Left colon (tissue), 2 donors: ENCODE data around the gene GPX6. TPM values are rescaled to one million over a fixed set of nuclear protein-coding genes. Genes with fewer than 3 reads are reported as not detected.
"Not testable (repeated sequence)": the region's sequence is repeated elsewhere in the genome, so short reads cannot be mapped to it uniquely, and the experiment has no call there.

Source experiments
- ATAC-seq: fragments of 200-7000 bp; cut with Tn5 transposase; one replicate; pipeline ENCODE4 v1.9.1; 2020; ENCODE audit warnings: mild to moderate bottlenecking, moderate library complexity
- DNase-seq, 2 donors: peaks; one replicate each; pipeline ENCODE4 v3.0.0-alpha.2; 2020
- intact Hi-C, 2 donors: fragments of 100-400 bp; cut with DNase I in 1 of 2; cut with micrococcal nuclease in 1 of 2; formaldehyde crosslinking; loops; one replicate each; pipeline versions ENCODE4 v1.11.2 to v1.14.0; 2022; cut with DNase I, micrococcal nuclease
- long read RNA-seq: library from polyadenylated mRNA; unstranded; transcript quantifications from one replicate; pipeline ENCODE4 v2.0.0, GENCODE V29; 2021
- total RNA-seq, 2 donors: library from RNA; stranded (reverse); fragmentation: NEBNext Ultra II Directional; extraction: Animal tissue kit (Norgen Biotek cat#: 25700); gene quantifications; one replicate each; pipeline ENCODE4 v1.2.1, GENCODE V29; 2021
- donor health status: DM: no; HTN: no; CAD: no.
- donor health status: DM: yes; HTN: yes; CAD: no.

Gene GPX6, protein sequence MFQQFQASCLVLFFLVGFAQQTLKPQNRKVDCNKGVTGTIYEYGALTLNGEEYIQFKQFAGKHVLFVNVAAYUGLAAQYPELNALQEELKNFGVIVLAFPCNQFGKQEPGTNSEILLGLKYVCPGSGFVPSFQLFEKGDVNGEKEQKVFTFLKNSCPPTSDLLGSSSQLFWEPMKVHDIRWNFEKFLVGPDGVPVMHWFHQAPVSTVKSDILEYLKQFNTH
- total RNA-seq = not detected
- long read RNA-seq = 0 reads

- intact Hi-C loops = no loop called here
- ATAC-seq = no peak
- no peak for DNase-seq
Measured at GRCh38 chr6:28515676-28516075, at the start of gene GPX6. Gene GPX6 (minus strand): TSS chr6:28515793. CDS start chr6:28515743, 50 bp downstream.

DNA sequence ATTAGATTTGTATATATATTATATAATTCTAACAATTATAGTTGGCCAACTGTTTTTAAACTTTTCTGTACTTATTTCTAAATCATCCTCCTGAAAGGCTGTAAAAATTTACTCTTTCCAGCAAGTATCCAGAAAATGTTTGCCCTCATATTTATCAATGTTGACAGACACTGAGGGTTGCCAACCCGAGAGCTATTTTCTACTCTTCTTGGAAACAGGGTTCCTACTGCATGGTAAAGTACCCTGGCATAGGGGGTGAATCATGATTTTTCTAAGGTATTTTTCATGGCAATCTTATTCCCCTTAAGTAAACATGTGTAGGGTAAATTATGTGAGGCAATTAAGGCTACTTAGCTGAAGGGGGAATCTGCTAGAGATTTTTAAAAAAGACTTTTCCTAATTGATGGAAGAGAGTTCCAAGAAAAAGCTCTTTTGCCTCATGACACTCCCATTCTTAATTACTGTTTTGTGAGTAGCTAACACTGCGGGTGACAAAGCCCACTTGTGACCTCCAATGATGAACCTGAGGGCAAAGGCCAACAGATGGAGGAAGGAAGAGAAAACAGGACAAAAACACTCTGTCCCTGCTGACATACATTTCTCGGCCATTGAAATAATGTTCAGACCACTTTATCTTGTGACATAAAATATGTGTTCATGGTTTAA lies 48.0 kb upstream of the GPX6 start:
- DNase-seq (no peak), ATAC-seq (no peak)
- intact Hi-C loops = no loop called here

DNA sequence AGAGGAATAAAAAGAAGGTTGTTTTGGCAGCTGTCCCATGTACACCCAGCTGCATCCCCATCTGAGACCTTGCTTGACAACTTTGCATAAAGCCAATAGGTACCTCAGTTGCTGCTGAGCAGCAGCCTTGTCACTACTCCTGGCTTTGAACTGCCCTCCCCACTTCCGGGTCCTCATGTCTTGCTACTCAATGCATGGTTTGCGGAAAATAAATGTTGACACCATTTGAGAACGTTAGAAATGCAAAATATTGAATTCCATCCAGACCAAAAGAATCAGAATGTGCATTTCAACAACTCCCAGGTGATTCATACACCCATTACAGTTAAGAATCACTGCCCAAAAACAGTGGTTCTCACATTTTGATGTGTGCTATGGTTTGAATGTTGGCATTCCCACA lies 43.0 kb upstream of the GPX6 start:
- ATAC-seq (no peak), DNase-seq (no peak)
- intact Hi-C loops = no loop called here

- ATAC-seq (no peak), DNase-seq (no peak)
- intact Hi-C loops = no loop called here
Measured at GRCh38 chr6:28555136-28555535, 39.5 kb upstream of the GPX6 start.

DNA sequence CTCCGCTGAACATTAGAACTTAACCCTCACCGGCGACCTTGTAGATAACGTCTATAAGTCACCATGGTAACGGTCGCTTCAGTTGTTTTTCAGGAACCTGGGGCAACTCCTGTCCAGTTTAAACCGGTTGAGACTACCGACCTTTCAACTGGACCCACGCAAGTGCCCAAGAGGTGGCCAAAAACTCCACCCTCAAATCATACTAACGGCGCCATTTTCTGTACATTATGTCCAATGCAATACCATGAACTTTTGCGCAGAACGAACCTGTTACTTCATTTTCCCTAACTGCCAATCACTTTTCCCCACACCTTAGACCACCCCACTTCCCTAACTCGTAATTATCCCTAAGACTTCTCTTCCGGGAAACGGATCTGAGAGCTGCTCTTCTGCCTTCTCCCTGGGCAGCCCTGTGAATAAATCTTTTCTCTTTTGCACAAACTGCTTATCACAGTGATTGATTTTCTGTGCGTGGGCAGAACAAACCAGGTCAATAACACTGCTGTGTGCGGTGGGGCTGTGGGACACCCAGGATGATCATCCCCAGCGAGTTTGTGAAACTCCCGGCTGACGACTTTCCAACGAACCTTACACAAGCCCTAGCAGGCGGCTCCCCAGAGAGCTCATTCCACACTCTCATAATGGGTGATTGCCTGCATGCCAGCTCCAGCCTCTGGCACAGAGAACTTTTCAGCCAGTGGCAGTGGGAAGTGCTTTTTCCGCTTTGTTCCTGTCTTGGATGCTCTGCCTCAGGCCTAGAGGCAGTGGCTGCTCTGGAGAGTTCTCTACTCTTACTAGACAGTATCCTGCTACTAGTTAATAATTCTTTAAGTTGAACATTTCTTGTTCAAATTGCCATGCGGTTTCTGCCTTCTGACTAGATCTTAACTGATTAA lies 38.6 kb upstream of the GPX6 start:
- DNase-seq (no peak), ATAC-seq (no peak)
- intact Hi-C loops = no loop called here

DNA sequence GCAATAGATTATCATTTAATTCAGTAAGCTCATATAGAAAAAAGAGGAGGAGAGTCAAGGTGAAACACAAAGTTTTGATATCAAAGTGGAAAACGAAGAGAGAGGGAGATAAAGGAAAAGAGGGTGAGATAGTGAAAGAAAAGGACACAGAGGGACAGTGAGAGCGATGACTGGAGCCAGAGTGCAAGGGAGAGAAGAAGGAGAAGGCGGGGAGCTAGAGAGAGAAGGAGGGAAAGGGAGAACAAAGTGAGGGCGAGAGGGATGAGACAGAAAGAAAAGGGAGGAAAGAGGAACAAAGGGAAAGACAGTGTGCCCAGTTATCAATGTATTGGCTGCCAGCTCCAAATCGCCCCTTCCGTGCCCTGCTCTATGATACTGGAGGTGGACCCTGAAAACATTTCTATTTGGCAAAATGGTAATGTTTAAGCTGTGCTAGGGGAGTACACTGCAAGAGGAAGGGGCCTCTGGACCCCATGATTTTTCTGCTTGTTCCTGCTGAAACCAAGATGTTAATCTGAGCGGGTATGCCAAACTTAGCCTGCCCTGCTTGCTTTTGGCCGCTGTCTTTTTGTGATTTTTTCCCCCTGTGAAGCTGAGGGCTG lies 37.9 kb upstream of the GPX6 start:
- ATAC-seq (no peak), DNase-seq (no peak)
- intact Hi-C loops = no loop called here

GRCh38 chr6:28551891-28552666 lies 36.5 kb upstream of the GPX6 start:
- intact Hi-C loops = no loop called here
- DNase-seq (no peak), ATAC-seq (no peak)

- intact Hi-C loops, ATAC-seq, DNase-seq: not testable (repeated sequence)
Measured at GRCh38 chr6:28547003-28547402, 31.4 kb upstream of the GPX6 start.

GRCh38 chr6:28545955-28546354 lies 30.4 kb upstream of the GPX6 start:
- no peak for DNase-seq
- intact Hi-C loops = no loop called here
- no peak for ATAC-seq

DNA sequence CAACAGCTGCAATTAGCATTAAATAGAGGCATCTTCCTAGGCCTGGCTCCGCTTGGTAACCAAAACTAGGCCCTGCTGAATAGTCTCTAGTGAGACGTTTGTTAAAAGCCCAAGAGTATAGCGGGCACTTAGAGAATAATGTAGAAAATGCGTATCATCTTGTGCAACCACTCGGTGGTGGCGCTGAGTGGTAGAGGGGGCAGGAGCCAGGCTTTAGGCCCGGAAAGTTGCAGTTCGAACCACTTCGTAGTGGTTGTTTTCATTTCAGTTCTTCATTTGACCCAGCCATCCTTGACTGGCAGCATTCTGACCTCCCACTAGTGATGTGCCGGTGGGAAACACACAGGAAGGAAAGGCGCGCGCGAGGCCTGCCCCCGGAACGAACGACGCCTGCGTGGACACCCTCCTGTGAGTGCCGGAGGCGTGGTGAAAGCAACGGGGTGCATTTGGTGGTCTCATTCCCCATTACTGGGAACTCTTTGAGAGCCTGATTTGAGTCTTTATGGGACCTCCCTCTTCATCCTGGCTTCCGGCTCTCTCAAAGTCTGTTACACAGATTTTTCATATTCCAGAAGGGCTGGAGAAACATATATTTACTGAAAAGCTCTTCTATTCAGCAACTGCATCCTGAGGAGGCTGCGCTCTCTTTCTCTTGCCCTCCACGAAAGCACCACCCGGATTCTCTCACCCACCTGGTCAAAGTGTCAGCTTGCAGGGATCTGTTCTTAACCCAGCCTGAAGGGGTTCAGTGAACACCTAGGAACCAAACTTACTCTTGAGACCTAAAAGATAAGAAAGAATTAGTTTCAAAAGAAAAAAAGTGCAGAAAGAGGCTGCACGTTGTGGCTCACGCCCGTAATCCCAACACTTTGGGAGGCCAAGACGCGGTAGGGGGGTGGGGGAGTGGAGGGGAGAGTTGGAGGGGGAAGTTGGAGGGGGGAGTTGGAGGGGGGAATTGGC lies 28.3 kb upstream of the GPX6 start:
- intact Hi-C loops = no loop called here
- DNase-seq = peak in 1 of 2 donors; percentile 6
- ATAC-seq = no peak

GRCh38 chr6:28542440-28543296 lies 27.1 kb upstream of the GPX6 start:
- intact Hi-C loops = no loop called here
- peak; percentile 35 to 64 for DNase-seq
- peak; percentile 93 for ATAC-seq

DNA sequence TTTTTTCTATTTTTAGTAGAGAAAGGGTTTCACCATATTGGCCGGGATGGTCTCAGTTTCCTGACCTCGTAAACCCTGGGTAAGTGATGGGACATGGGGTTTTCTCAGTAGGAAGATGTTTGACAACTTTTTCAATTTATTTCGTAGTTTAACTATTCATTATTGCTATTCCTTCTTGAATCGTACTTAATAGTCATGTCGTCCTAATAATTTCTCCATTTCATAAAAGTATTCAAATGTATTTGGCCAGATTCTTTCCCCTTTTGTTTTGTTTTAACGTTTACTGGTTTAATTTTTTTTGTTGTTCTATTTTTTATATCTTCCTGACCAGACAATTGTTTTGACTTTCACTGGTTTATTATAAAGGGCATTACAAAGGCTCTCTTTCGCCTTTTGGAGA lies 26.4 kb upstream of the GPX6 start:
- ATAC-seq = no peak
- intact Hi-C loops = no loop called here
- no peak for DNase-seq

- intact Hi-C loops = no loop called here
- DNase-seq (no peak), ATAC-seq (no peak)
Measured at GRCh38 chr6:28537509-28538140, 22.0 kb upstream of the GPX6 start.

- no peak for ATAC-seq
- DNase-seq = no peak
- intact Hi-C loops = no loop called here
Measured at GRCh38 chr6:28537065-28537464, 21.5 kb upstream of the GPX6 start.

- intact Hi-C loops = no loop called here
- no peak for ATAC-seq
- no peak for DNase-seq
Measured at GRCh38 chr6:28534875-28535274, 19.3 kb upstream of the GPX6 start.

DNA sequence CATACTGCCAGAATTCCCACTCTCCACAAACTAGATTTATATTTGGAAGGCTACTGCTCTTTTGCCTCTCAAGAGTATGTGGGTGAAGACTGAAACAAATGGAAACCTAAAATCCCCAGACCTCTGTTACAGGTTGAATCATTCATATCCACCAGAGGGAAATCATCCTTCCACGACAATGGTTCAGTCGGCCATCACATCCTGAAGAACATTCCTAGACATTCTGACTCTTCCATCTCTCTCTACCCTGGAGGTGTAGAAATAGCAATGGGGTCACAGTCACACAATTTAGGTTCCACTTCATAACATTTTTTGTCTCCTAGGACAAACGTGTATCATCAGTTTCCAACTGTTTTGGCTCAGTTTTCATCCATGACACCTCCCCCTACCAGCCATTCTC lies 18.7 kb upstream of the GPX6 start:
- intact Hi-C loops = no loop called here
- DNase-seq (no peak), ATAC-seq (no peak)
